ENCODE results near the gene ARID4B.

DNA sequence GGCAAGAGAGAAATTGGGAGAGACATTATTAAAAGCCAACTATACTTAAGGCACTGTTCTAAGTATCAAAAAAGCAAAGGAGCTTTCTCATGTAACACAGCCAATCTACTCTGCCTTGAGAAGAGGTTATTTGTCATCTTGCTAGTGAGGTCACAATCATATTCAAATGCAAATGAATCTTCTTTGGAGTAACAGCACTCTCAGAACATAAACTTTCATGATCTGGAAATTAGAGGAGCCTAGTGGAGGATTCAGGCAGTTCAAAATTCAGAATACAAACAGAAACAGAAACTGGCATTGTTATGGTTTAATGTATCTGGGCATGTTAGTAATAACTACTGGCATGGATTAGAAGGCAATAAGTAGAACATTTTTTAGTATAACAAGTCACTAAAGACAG, 57.4 kb downstream of the ARID4B start:
- TF ChIP-seq, protein P1, sequence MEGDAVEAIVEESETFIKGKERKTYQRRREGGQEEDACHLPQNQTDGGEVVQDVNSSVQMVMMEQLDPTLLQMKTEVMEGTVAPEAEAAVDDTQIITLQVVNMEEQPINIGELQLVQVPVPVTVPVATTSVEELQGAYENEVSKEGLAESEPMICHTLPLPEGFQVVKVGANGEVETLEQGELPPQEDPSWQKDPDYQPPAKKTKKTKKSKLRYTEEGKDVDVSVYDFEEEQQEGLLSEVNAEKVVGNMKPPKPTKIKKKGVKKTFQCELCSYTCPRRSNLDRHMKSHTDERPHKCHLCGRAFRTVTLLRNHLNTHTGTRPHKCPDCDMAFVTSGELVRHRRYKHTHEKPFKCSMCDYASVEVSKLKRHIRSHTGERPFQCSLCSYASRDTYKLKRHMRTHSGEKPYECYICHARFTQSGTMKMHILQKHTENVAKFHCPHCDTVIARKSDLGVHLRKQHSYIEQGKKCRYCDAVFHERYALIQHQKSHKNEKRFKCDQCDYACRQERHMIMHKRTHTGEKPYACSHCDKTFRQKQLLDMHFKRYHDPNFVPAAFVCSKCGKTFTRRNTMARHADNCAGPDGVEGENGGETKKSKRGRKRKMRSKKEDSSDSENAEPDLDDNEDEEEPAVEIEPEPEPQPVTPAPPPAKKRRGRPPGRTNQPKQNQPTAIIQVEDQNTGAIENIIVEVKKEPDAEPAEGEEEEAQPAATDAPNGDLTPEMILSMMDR (IDR thresholded peaks at IDR 0.05): no peak
- TF ChIP-seq ZFX (IDR thresholded peaks at IDR 0.05; ENCODE audit: borderline replicate concordance): no peak
